22Rv1 (cell line): Measurements from ENCODE around the gene RBMS3.

Experiments
- ZFX ChIP-seq: fragments of 450-650 bp; IDR thresholded peaks from 2 replicates; pipeline ENCODE4 v1.6.1; 2017; ENCODE audit warnings: antibody characterized with exemption, borderline replicate concordance
- TF ChIP-seq, protein P1 (sequence below): fragments of 450-650 bp; IDR thresholded peaks from 2 replicates; pipeline ENCODE4 v1.5.1; 2017; ENCODE audit warnings: mild to moderate bottlenecking

DNA sequence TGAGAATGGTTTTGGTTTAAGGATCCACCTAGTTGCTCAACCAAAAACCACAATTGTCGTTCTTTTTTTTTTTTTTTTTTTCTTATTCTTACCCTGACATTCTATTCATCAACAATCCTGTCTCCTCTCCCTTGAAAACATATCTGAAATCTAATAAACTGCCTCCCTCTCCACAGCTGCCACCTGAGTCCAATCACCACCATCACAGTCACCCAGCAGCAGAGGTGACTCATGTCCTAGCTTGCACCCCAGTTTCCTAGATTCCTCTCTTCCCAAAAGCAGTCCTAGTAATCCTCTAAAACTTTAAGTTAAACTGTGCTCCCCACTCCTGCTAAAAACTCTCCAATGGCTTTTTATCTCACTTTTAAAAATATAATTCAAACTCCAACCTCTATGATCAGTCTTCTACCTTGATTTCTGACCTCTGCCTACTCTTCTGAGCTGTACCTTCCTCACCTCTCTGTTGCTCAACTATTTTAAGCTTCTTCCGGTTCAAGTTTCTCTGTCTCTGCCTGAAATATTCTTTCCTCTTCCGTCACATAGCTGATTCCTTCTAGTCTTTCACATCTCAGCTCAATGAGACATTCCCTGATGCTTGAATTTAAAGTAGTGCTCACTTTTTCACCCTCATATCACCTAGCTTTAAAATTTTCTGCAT lies 33.7 kb upstream of the RBMS3 start:
- TF ChIP-seq, protein P1, sequence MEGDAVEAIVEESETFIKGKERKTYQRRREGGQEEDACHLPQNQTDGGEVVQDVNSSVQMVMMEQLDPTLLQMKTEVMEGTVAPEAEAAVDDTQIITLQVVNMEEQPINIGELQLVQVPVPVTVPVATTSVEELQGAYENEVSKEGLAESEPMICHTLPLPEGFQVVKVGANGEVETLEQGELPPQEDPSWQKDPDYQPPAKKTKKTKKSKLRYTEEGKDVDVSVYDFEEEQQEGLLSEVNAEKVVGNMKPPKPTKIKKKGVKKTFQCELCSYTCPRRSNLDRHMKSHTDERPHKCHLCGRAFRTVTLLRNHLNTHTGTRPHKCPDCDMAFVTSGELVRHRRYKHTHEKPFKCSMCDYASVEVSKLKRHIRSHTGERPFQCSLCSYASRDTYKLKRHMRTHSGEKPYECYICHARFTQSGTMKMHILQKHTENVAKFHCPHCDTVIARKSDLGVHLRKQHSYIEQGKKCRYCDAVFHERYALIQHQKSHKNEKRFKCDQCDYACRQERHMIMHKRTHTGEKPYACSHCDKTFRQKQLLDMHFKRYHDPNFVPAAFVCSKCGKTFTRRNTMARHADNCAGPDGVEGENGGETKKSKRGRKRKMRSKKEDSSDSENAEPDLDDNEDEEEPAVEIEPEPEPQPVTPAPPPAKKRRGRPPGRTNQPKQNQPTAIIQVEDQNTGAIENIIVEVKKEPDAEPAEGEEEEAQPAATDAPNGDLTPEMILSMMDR: no peak
- no peak for TF ChIP-seq ZFX
